ENCODE data around the gene WBP2.
"Not testable (repeated sequence)": the region's sequence is repeated elsewhere in the genome, so short reads cannot be mapped to it uniquely, and the experiment has no call there.

DNA sequence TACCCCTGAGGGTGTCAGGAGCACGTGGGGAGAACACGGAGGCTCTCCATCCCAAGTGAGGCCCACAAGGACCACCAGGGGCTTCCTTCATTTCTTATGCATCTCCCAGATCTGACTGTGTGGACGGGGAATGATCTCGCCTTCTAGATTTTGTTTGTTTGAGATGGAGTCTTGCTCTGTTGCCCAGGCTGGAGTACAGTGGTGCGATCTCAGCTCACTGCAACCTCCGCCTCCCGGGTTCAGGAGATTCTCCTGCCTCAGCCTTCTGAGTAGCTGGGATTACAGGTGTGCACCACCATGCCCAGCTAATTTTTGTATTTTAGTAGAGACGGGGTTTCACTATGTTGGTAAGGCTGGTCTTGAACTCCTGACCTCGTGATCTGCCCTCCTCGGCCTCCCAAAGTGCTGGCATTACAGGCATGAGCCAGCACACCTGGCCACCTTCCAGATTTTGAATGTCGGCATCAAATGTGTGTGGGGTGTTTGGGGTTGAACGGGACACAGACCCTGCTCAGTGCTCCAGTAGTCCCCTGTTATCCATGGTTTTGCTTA, 13.7 kb upstream of the WBP2 start:
- TF ChIP-seq, protein P1, sequence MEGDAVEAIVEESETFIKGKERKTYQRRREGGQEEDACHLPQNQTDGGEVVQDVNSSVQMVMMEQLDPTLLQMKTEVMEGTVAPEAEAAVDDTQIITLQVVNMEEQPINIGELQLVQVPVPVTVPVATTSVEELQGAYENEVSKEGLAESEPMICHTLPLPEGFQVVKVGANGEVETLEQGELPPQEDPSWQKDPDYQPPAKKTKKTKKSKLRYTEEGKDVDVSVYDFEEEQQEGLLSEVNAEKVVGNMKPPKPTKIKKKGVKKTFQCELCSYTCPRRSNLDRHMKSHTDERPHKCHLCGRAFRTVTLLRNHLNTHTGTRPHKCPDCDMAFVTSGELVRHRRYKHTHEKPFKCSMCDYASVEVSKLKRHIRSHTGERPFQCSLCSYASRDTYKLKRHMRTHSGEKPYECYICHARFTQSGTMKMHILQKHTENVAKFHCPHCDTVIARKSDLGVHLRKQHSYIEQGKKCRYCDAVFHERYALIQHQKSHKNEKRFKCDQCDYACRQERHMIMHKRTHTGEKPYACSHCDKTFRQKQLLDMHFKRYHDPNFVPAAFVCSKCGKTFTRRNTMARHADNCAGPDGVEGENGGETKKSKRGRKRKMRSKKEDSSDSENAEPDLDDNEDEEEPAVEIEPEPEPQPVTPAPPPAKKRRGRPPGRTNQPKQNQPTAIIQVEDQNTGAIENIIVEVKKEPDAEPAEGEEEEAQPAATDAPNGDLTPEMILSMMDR (IDR thresholded peaks at IDR 0.05; ENCODE audit: insufficient read depth, low read depth, low read length), result not testable (repeated sequence)
- TF ChIP-seq EZH2 (IDR thresholded peaks at IDR 0.05; ENCODE audit: insufficient read depth, low read length), result not testable (repeated sequence)
